C4-2B (cell line): ENCODE measurements around the gene AFAP1.

Experiments used
- CTCF ChIP-seq: fragments of 450-650 bp; conservative IDR thresholded peaks from 2 replicates; pipeline ENCODE4 v1.5.1; 2017; ENCODE audit warnings: mild to moderate bottlenecking
- ZFX ChIP-seq: fragments of 450-650 bp; IDR thresholded peaks from 2 replicates; pipeline ENCODE4 v1.6.1; 2017

- no peak for TF ChIP-seq CTCF
- TF ChIP-seq ZFX: no peak
Measured at GRCh38 chr4:7947927-7948326, 8.3 kb upstream of the AFAP1 start.
